Measurements from ENCODE around the gene PSMD3. TPM values are rescaled to one million over a fixed set of nuclear protein-coding genes. Genes with fewer than 3 reads are reported as not detected.

Gene PSMD3
- total and polyA plus RNA-seq, 9 of the 15 experiments (the other 6 are each of a cell fraction or from before 2014, with no cell fraction given) = 2.0 to 251 (median 135) TPM

DNA sequence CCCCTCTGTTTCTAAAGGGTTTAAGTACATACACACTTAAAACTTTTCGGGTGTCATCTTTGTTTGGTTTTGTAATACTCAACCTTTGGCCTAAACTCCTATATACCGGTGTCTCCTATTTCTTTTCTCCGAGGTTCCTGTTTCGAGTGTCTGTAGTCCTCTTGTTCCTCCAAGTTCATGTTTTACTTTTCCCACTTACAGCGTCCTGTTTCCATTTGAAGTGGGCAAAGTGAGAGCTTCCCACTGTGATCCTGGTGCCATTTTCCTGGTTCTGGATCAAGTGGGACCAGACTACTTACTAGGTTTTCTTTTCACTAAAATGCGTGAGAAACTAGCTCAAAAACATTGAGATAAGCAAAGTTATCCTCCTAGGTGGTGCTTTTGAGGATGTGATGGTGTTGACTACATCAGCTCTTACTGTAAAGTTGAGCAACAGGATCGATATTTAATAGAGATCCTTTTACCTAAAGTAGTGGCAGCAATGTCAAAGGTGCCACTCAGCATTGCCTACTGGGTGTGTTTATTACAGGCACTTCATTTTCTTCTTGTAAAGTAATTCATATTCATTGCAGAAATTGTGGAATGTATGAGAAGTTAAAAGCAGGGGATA, 1.3 kb downstream of the PSMD3 start (continued):
- TF ChIP-seq POLR2G (IDR thresholded peaks at IDR 0.05; ENCODE audit: low read depth, low read length) = no peak

GRCh38 chr17:39988206-39988810, 7.7 kb downstream of the PSMD3 start:
- BruUV-seq (replicated peaks) = no TSS peak

More at GRCh38 chr17:39988206-39988810, 7.7 kb downstream of the PSMD3 start:
- ATAC-seq (no peak), FAIRE-seq (no peak), DNase-seq (ENCODE audit: extremely low read depth in 1 of 4, low spot score in 3 of 4) (no peak)
- no peaks in the 10 kb centered on the region for H3K4me1 ChIP-seq (replicated peaks in 1 of 2; ENCODE audit: control insufficient read depth in 2 of 2, insufficient read depth in 2 of 2, low read length in 2 of 2)
- in situ Hi-C loops (cut with MboI) = no loop called here
- TF ChIP-seq ZC3H11A (IDR thresholded peaks at IDR 0.05; ENCODE audit: low read depth, low read length) = no peak
- no peak for TF ChIP-seq KLF6 (CRISPR knock-in tag; IDR thresholded peaks at IDR 0.05; ENCODE audit: borderline replicate concordance)
- no peak for TF ChIP-seq HNRNPH1 (optimal IDR thresholded peaks at IDR 0.05; ENCODE audit: low read depth, low read length)
- no peak for TF ChIP-seq DDX20 (tag; IDR thresholded peaks at IDR 0.05; ENCODE audit: low read depth)
- TF ChIP-seq, protein P1, sequence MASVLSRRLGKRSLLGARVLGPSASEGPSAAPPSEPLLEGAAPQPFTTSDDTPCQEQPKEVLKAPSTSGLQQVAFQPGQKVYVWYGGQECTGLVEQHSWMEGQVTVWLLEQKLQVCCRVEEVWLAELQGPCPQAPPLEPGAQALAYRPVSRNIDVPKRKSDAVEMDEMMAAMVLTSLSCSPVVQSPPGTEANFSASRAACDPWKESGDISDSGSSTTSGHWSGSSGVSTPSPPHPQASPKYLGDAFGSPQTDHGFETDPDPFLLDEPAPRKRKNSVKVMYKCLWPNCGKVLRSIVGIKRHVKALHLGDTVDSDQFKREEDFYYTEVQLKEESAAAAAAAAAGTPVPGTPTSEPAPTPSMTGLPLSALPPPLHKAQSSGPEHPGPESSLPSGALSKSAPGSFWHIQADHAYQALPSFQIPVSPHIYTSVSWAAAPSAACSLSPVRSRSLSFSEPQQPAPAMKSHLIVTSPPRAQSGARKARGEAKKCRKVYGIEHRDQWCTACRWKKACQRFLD (CRISPR knock-in tag; IDR thresholded peaks at IDR 0.05) = no peak
- TF ChIP-seq BACH1 (tag; IDR thresholded peaks at IDR 0.05) = no peak
- no peak for TF ChIP-seq ZNF354B (CRISPR knock-in tag; IDR thresholded peaks at IDR 0.05)
- TF ChIP-seq PURB (CRISPR knock-in tag; IDR thresholded peaks at IDR 0.05; ENCODE audit: low read depth) = no peak
- TF ChIP-seq FOXK2 (conservative IDR thresholded peaks at IDR 0.05 in 1 of 2, IDR thresholded peaks at IDR 0.05 in 1 of 2; ENCODE audit: low read depth in 2 of 2) = no peak
- no peak for TF ChIP-seq SRSF3 (IDR thresholded peaks at IDR 0.05; ENCODE audit: insufficient read depth, low read length)
- no peak for TF ChIP-seq ETV6 (IDR thresholded peaks at IDR 0.05; ENCODE audit: borderline replicate concordance in 1 of 2, low read depth in 2 of 2, low read length in 1 of 2)
- no peak for TF ChIP-seq ETV6 (CRISPR knock-in tag; IDR thresholded peaks at IDR 0.05; ENCODE audit: borderline replicate concordance)
- no peak for TF ChIP-seq SMAD3 (CRISPR knock-in tag; conservative IDR thresholded peaks at IDR 0.05)
- TF ChIP-seq ZFP36 (IDR thresholded peaks at IDR 0.05; ENCODE audit: low read depth, low read length, partially characterized antibody) = no peak
- TF ChIP-seq NEUROD1 (IDR thresholded peaks at IDR 0.05; ENCODE audit: borderline replicate concordance, low read depth, low read length, partially characterized antibody) = no peak
- no peak for TF ChIP-seq MIER1 (IDR thresholded peaks at IDR 0.05; ENCODE audit: low read depth)
- no peak for TF ChIP-seq ZNF511 (CRISPR knock-in tag; IDR thresholded peaks at IDR 0.05)
- TF ChIP-seq ZNF184 (CRISPR knock-in tag; IDR thresholded peaks at IDR 0.05) = no peak
- H3K36me3 ChIP-seq (ENCODE audit: control insufficient read depth, insufficient read depth, low read length) = peaks cover 99% of the 10 kb centered on the region
- H3K4me2 ChIP-seq (ENCODE audit: insufficient read depth, low read length) = no peak overlapping the region
- intact Hi-C loops (cut with micrococcal nuclease) = no loop called here
- H4K20me1 ChIP-seq (replicated peaks; ENCODE audit: control insufficient read depth, insufficient read depth, low read length) = no peaks in the 10 kb centered on the region
- H3K9me1 ChIP-seq (ENCODE audit: control insufficient read depth, insufficient read depth, low read length) = no peaks in the 10 kb centered on the region
- H3K4me3 ChIP-seq = no peak overlapping the region
- H3K27ac ChIP-seq (ENCODE audit: extremely low read depth, low read depth, low read length) = no peak overlapping the region
- no peaks in the 10 kb centered on the region for H3K27me3 ChIP-seq (ENCODE audit: control insufficient read depth in 2 of 2, insufficient read depth in 2 of 2, low read length in 2 of 2)
- peaks cover 12% of the 10 kb centered on the region for H3K79me2 ChIP-seq (ENCODE audit: control insufficient read depth, insufficient read depth, low read length)
- H2AFZ ChIP-seq (ENCODE audit: low read depth, low read length) = no peak overlapping the region
- no peak overlapping the region for H3K9ac ChIP-seq (ENCODE audit: insufficient read depth in 1 of 2, low read depth in 2 of 2, low read length in 2 of 2)
- WGBS (ENCODE audit: insufficient coverage, low coverage, missing lambda C conversion rate) = 91% methylated on average over 11 of the region's 11 CpGs
- H3K9me3 ChIP-seq (replicated peaks; ENCODE audit: control insufficient read depth, insufficient read depth, low read depth, low read length) = no peaks in the 10 kb centered on the region
- CTCF ChIA-PET (ENCODE audit: low intra/inter-chr PET ratio) = no interaction called here
- POLR2A ChIA-PET = interaction anchor here (1.2 kb wide), 1 partner anchor 24 kb away, joined by 4 read pairs; no protein-coding TSS in a partner anchor

Measured in K562 (cell line).